GDM1 (cell line): ENCODE data around the gene JADE1.

Source experiments
- DNase-seq: peaks from one replicate; lab custom pipeline; 2025; lab: John Stamatoyannopoulos, UW

The JADE1 gene

DNA sequence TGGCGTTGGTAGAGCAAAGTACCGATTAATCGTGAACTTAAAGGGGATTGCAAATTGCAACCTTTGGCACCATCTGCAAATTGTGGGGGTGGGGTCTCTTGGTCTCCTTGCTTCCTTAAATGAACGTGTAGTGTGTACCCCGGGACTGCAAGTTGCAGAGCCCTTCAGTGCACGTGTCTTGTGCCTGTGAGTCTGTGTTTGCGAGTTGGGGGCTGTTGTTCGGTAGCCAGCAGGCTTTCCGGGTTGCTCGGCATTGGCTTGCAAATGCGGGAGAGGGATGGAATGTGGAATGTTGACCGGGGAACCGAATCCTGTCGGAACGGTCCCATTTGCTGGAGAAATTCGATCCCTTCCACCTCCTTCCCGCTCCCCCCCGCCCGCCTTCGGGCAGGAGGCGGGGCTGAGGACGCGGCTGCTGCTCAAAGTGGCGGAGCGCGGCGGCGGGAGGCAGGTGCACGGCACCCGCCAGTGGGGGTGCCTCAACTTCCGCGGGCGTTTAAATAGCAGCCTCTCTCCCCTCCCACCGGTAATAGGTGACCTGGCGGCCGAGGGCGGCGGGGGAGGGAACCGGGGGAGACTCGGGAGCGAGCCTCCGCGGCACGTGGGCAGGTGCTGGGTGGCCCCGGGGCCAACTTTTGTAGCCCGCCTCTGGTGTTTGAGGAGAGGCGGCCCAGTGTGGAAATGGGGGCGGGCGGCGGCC is 1.5 kb downstream of the JADE1 start:
- peak; percentile 83 for DNase-seq

DNA sequence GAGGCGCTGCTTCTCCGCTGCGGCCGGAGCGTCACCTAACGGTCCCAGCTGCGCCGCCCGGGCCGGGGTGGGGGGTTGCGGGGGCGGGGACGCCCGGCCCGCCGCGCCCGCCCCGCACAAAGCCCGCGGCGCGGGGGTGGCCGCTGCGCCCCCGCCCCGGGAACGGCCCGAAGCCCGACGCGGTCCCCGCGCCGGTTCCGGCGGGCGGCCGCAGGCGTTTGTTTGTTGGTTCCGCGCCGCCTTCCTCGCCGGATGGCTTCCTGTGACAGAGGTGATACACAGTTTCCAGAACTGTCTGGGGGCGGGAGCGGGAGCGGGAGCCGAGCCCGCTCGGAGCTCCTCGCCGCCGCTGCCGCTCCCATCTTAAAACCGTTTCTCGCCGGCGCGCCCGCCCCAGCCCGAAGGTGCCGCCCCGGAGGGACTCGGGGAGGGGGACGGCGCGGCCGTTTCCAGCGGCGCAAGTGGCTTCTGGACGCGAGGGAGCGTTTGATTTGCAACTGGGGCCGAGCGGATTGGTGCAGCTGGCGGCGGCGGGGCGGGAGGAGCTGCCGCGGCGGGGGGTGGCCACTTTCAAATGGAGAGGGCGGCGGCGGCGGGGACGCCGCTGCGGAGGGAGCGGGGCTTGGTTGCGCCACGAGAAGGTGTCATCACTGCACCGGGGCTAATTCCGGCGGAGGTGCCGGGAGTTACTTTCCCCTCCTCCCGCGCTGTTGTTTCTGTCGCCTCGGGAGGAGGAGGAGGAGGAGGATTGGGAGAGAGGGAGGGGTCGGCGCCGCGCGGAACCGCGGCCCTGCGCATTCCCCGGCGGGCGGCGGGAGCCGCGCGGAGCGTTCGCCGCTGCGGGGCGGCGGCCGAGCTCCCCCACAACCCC is 2.3 kb downstream of the JADE1 start:
- DNase-seq = peak; percentile 93

DNA sequence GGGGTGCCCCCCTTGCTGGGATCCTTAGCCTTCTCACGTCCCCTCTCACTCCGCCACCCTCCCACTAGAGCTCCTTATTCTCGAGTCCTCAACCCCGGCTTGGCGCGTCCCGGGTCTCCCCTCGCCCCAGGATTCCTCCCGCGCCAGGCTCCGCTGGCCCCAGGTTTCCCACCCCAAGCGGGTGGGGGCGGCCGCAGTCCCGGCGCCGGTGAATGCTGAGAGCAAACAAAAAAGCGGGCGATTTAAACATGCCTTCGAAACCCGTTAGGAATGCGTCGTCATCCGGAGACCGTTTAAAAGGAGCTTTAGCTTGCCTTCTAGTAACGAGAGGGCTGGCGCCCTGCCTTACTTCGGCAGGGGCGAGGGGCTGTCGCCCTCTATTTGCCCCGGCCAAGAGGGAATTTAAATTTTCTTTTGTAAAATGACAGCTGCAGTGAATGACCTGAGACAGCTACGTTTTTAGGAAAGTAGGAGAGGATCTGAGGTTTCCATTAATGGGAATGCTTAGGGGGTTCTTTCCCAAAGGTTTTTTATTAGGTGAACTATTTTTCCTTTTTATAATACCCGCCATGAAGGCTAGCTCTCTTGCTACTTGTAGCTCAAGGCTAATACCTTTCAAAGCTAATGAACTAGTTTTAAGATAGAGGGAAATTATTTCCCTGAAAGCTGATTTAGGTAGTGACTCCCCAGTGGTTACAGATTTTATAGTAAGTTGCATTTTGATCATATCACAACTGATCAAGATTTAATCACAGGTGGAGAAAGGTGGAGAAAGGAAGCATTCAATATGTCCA is 3.1 kb downstream of the JADE1 start:
- no peak for DNase-seq

DNA sequence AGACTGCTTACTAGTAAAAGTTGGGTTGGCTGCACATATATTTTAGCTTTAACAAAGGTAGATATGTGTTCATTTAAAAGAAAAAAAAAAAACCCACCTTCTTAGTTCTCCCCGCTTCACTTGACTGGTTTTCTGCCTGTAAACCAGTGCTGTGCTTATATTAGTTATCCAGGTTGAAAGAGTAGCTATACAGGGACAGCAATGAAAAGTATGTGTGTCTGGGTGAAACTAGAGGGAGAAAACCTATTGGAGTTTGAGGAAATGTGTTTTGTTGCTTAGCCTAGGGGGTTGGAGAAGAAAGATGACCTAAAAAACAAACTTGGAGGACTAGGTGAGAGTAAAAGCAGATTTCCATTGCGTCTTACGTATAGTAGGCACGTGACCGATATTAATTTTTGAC is 4.5 kb downstream of the JADE1 start:
- no peak for DNase-seq

DNA sequence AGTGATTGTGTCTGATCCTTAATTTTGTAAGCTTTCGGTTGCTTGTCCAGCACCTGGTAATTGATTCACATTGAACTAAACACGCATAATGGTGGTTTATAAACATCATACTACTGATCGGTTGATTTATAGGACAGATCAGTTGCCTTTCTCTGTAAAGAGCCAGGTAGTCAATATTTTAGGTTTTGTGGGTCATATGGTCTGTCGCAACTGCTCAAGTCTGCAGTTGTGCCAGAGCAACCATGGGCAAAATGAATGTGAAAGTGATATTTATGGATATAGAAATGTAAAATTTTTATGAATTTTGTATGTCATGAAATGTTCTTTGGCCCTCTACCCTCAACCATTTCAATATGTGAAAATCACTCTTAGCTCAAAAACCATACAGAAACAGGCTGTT is 8.9 kb downstream of the JADE1 start:
- DNase-seq = no peak

DNA sequence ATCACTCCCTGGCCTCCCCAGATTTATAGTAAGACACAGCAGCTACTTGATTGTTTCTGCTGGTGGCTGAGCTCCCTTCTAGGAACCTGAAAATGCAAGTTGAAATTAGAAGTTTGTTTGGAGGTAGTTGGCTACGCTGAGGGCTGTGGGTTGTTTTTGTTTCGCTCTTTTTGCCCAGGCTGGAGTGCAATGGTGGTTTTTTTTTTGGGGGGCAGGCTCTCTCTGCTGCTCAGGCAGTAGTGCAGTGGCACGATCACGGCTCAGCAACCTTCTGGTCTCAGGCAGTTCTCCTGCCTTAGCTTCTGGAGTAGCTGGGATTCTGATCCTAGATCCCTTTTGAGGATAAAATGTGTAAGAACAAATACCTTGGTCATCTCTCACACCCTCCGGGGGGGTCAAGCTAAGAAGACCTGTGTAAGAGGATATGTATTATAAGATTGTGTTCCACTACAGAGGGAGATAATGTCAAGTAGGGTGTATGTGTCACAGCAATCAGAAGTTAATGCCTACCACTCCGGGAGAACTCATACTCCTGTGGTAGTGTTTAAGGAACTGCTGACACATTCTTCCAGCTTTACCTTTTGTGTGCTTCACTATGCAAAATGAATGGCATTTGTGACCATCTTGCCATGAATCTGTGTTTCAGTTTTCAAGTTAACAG is 9.7 kb downstream of the JADE1 start:
- DNase-seq = no peak

DNA sequence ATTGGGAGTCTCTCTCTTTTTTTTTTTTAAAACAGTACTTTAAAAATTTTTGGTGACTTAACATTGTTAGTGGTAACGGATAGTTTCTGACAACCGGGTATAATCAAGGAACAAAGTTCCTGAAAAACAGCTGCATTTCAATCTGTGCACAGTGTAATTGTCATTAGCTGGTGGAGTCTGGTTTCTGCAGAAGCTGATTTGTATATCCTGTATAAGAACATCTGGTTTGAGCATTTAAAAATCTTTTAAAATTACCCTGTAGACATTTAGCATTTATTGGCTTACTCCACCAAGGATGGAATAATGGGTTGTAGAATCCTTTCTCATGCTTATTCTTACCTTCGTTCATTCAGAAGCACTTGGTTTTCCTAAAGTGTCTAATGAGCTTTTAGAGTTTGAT is 11.2 kb downstream of the JADE1 start:
- no peak for DNase-seq

DNA sequence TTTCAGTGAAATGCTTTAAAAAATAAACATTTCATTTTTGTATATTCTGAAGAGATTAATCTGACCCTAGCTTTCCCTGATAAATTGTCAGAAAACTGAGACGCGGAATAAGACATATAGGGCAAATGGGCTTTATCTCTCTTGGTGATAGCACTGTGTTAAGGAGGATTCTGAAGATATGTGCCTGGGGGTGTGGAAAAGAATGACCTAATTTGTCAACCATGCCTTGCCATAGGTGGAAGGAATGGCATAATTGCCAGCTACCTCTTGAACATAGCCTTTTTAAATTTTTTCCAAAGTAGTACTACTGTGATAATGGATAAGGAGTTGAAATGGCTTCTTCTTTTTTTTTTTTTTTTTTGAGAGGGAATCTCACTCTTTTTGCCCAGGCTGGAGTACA is 11.7 kb downstream of the JADE1 start:
- DNase-seq = no peak

DNA sequence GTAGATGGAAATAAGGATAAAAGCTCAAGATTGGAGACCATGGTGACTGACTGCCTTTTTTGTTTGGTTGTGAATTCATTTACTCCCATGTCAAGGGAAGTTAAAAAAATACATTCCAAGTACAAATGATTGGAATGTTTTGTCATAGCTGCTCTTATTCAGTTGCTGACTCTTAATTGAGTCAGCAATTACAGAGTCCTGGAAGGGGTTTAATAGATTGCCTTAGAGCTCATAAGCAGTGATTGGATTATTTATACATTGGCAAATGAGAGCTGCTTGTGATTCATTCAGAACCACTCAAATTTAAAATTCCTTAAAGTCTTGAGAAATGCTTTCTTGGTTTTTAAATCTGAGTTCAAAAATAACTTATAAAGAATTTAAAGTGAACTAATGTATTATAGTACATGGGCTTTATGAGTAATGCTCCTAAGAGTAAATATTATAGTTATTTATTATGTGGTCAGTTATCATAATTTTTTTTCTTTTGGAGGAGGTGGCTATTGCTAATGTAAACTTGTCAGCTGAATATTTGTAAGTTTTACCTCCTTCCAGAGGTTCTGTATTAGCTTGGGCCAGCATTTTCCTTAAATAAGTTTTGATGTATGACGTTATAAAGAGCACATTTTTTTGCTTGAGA is 13.6 kb downstream of the JADE1 start:
- no peak for DNase-seq

DNA sequence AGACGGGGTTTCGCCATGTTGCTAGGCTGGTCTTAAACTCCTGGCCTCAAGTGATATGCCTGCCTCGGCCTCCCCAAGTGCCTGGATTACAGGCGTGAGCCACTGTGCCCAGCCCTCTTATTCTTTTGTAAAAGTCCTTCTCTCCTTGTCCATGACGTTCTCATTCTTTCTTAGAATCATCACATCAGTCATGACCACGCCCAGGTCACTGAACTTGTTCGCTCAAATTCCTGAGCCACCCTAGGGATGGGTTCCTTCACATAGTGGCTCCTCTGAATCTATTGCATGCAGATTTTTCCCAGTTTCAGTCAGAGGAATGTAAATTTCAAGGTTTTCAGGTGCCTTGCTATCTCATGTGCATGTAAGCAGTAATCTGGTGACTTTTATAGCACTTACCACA is 15.7 kb downstream of the JADE1 start:
- DNase-seq = no peak

DNA sequence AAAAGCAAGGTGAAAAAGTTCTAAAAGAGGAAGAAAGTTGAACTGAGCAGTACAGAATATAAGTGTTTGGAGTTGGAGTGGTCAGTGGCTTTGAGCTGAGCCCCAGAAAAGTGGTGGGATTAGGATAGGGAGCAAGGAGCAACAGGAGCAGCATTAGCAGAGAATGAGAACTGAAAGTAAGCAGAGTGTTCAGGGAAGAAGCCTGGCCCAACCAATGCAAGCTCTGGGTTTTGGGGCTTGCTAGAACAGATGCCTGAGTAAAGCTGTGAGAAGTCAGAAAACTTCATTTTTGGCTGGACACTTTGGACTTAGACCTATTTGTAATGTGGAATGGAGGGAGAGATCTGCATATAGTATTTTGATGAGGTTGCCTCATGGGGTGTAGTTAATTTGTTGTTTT is 17.8 kb downstream of the JADE1 start:
- no peak for DNase-seq

DNA sequence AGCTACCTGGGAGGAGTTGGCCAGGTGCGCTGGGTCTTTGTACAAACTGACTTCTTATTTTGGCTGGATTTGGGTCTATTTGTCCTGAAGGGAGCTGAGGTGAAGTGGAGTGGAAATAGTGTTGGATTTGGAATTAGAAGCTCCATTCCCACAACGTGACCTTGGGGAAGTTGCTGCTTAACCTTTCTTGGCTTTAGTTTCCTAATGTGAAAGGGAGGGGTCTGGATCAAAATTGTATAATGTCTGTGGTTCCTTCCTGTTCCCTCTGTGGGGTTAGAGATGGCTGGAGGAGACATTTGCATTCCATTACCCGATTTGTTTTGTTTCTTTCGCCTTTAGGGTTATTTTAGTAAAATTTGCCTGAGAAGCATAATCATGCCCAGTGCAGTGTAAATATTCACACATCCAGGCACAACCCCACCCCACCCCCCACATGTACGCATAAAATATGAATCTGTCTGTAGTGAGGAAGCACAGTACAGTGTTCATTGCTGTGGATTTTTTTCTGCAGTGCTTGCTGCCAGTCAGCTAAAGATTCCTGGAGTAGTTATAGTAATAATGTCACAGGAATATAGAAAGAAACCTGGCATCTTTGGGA is 21.5 kb downstream of the JADE1 start:
- no peak for DNase-seq

DNA sequence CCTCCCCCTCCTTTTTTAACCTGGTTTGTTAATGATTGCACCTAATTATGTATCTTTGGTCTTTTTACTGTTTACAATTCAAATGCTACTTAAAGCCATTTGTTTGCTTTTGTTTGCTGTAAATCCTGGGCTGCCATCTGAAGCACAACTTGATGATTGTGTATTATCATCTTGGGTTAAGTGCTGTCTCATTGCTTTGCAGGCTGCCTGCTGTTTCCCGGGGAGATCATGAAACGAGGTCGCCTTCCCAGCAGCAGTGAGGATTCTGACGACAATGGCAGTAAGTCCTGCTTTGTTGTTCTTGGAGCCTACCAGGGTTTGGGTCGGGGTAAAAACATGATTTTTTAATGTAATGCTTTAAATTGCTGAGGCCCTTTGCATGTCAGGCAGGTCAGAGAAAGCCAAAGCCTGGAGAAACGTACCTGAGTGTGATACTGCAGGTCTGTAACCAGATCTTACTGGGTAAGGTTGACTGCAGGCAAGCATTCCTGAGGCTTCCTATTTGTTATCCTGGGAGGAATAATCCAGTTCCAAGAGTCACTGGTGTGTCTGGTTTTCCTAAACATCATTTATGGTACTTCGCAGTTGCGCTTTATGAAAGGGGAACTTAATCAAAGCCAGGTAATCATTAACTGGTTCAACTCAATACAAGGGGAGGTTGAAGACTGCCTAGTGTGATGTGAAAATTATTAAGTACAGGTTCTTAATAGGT is 22.2 kb downstream of the JADE1 start:
- no peak for DNase-seq

DNA sequence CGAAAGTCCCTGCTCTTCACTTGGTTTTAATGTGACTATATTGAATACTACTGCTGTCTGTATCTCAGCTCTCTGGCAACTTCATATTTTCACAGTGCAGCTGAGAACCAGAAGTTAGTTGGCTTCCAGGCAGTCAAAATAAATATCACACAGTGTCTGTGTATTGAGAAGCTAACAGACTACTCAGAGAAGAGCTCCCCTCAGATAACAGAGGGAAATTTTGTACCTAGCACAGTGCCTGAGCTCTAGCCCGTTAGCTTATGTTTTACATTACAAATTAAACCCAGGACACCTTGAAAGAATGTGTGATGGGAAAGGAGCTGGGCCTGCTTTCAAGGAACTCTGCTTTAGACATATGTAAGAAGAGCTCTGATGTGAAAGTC is 22.7 kb downstream of the JADE1 start:
- no peak for DNase-seq

DNA sequence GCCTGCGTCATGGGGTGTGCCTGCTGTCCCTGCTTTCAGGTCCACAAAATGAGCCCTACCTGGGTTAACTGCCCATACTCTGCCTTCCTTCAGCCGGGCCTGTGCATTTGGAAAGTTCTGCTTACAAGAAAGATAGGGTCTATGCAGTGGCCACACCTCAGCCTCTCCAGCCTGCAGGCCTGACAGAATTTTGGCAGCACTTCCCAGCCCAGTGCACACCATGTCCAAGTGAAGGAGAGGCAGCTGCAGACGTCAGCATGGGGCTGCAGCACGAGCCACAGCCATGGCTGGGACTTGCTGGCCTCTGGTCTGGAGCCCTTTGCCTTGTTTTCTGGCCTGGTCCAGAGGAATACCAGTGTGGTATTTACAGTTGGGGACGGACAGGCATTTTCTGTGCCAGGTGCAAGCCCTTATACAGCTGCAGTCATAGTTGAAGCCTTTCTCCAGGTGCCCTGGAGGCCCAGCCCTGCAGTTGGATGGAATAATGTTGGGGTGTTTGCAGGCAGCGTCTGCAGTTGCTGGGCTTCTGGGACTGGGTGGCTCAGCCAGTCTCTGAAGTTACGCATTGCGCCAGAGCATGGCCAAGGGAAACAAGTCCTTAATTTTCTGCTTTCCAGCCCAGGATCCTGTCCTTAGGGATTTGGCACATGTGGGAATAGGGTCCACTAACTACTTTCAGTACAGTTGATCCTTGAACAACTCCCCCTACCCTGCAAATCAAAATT is 26.2 kb downstream of the JADE1 start:
- DNase-seq = no peak

DNA sequence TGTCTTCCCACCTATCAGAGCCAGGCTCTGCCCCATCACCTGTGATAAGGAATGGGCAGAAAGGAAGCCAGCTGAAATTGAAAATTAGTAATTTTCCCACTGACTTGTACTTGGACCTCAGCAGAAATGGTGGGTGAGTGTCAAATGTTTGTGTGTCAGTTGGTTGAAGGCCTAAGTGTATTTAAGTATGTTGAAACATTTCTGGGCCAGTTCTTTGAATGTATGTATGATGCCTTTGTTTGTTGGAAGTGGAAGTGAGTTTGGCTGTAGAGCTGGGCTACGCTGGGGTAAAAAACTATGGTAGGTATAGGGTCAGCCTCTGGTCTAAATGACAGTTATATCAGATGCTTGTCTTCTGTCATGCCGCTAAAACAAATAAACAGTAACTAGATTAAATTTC is 27.7 kb downstream of the JADE1 start:
- no peak for DNase-seq

DNA sequence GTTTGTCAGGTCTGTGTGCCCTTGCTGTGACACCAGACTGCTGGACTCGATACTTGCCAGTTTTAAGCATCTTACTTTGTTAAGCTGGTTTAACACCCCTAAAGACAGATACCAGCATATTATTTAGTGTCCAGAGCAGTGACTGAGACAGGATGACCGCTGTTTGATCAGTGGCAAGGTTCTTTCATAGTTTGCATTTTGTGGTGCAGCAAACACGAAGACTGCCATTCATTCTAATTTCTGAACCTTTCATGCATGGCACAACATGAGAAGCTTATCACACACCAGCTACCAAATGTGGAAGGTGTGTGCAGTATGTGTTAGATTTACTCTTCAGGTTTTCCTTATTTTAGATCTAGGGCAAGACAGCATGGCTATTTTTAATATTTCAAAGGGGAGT is 28.2 kb downstream of the JADE1 start:
- DNase-seq = no peak

DNA sequence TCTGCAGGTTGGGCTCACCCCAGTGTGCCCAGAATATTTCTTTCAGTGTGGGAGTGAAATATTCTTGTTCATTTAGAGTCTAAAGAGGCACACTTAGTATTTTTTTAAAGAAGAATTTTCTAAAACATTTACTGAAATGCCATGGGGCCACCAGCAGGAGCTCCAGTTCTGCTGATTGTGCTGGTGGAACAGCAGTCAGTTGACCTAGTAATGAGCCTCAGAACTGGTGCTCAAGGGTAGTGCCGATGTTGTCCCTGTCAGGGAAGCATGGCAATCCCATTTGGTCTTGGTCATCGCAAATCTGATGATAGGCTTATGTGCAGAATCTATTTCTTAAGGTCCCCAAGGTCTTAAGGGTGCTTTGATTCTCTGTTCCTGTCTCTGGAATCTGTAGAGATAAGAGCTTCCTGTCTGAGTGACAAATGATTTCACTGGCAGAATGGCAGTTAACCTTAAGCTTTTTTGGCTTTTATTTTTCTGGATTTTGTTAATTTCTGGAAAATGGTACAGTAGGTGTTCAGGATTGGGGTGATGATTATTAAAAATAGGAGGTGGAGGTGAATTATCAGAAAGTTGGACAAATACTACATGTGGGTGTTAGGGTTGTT is 31.3 kb downstream of the JADE1 start:
- no peak for DNase-seq

DNA sequence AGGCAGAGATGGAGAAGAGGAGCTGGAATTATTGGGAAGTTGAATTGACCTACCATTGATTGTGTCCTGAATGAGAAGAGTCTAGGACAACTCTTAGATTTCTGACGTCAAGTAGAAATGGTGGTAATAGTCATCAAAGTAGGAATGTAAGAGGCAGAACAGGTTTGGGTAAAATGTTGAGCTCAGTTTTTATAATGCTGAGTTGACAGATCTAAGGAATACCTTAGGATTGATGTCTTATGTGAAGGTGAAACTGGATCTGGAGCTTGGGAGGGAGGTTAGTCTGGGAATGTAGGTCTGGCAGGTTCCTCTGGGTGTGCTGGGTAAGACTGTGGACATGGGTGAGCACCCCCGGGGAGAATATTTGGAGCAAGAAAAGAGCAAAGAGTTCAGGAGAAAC is 31.9 kb downstream of the JADE1 start:
- no peak for DNase-seq

DNA sequence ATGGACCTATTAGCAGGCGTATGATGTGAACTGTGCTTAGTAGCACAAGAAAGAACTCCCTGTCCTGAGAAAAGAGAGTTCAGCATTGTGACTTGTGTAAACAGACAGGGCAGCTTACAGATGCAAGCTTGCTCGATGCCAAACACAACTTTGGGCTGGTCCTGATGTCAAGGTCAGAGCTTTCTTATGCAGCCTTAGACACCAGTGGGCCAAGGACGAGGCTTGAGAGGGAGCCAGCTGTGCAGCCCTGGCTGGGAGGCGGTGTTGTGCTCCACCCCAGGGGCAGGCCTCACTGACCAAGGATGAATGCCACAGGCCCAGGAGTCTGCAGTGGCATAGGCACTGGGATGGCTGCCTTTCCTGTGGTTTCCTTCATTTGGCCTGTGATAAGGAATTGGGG is 35.4 kb downstream of the JADE1 start:
- DNase-seq = no peak
